HepG2 (cell line): ENCODE measurements around the gene ENPP7. TPM values are rescaled to one million over a fixed set of nuclear protein-coding genes. Genes with fewer than 3 reads are reported as not detected.

Source experiments
- ARNT2 ChIP-seq: sonication (generic); formaldehyde crosslinking; IDR thresholded peaks from 2 replicates; pipeline ENCODE4 v1.8.0; 2022; ENCODE audit warnings: mild to moderate bottlenecking, low read depth, missing genetic modification reagents, moderate library complexity
- ELF3 ChIP-seq: IDR thresholded peaks from 2 replicates; pipeline ENCODE4 v1.6.1; 2016; ENCODE audit warnings: missing genetic modification reagents, missing compliant biosample characterization
- ESRRA ChIP-seq: sonication (generic); formaldehyde crosslinking; IDR thresholded peaks from 2 replicates; pipeline ENCODE4 v1.5.1; 2020; ENCODE audit warnings: mild to moderate bottlenecking, low read depth, missing genetic modification reagents
- JUND ChIP-seq: sonication (generic); formaldehyde crosslinking; IDR thresholded peaks from 2 replicates; pipeline ENCODE4 v1.8.0; 2022; ENCODE audit warnings: mild to moderate bottlenecking, missing genetic modification reagents
- KDM3A ChIP-seq: IDR thresholded peaks from 2 replicates; pipeline ENCODE4 v1.6.1; 2018; ENCODE audit warnings: low read depth, missing compliant biosample characterization
- NFKB2 ChIP-seq: sonication (generic); formaldehyde crosslinking; IDR thresholded peaks from 2 replicates; pipeline ENCODE4 v1.4.0; 2020; ENCODE audit warnings: missing genetic modification reagents, borderline replicate concordance
- ONECUT2 ChIP-seq: sonication (generic); formaldehyde crosslinking; IDR thresholded peaks from 2 replicates; pipeline ENCODE4 v1.4.0; 2020; ENCODE audit warnings: missing genetic modification reagents
- RXRB ChIP-seq: IDR thresholded peaks from 2 replicates; pipeline ENCODE4 v1.6.1; 2016; ENCODE audit warnings: borderline replicate concordance, missing genetic modification reagents, missing compliant biosample characterization
- SMAD1 ChIP-seq: sonication (generic); formaldehyde crosslinking; IDR thresholded peaks from 2 replicates; pipeline ENCODE4 v1.4.0; 2020; ENCODE audit warnings: missing genetic modification reagents, low read depth, mild to moderate bottlenecking, borderline replicate concordance
- TARDBP ChIP-seq: sonication (generic); formaldehyde crosslinking; IDR thresholded peaks from 2 replicates; pipeline ENCODE4 v1.8.0; 2022; ENCODE audit warnings: mild to moderate bottlenecking, missing genetic modification reagents
- TGIF2 ChIP-seq: IDR thresholded peaks from 2 replicates; pipeline ENCODE4 v1.6.1; 2016; ENCODE audit warnings: control low read depth, missing compliant biosample characterization
- TOPORS ChIP-seq: sonication (generic); formaldehyde crosslinking; IDR thresholded peaks from 2 replicates; pipeline ENCODE4 v1.8.0; 2023; ENCODE audit warnings: mild to moderate bottlenecking, missing genetic modification reagents
- U2AF2 ChIP-seq: fragments of 200-400 bp; formaldehyde crosslinking; IDR thresholded peaks from 2 replicates; pipeline ENCODE4 v1.6.1; 2017; ENCODE audit warnings: low read depth, mild to moderate bottlenecking, low read length
- ZBTB7B ChIP-seq: sonication (generic); formaldehyde crosslinking; IDR thresholded peaks from 2 replicates; pipeline ENCODE4 v1.4.0; 2020; ENCODE audit warnings: missing genetic modification reagents
- ZFP36L1 ChIP-seq: sonication (generic); formaldehyde crosslinking; IDR thresholded peaks from 2 replicates; pipeline ENCODE4 v1.8.0; 2022; ENCODE audit warnings: mild to moderate bottlenecking, missing genetic modification reagents, moderate library complexity
- ZFP82 ChIP-seq: sonication (generic); formaldehyde crosslinking; IDR thresholded peaks from 2 replicates; pipeline ENCODE4 v1.5.1; 2020; ENCODE audit warnings: mild to moderate bottlenecking, missing genetic modification reagents, borderline replicate concordance
- ZNF20 ChIP-seq: sonication (generic); formaldehyde crosslinking; IDR thresholded peaks from 2 replicates; pipeline ENCODE4 v1.4.0; 2020; ENCODE audit warnings: mild to moderate bottlenecking, moderate library complexity, missing genetic modification reagents
- ZNF34 ChIP-seq: sonication (generic); formaldehyde crosslinking; IDR thresholded peaks from 2 replicates; pipeline ENCODE4 v1.4.0; 2020; ENCODE audit warnings: mild to moderate bottlenecking, missing genetic modification reagents, borderline replicate concordance
- ZNF501 ChIP-seq: sonication (generic); formaldehyde crosslinking; IDR thresholded peaks from 2 replicates; pipeline ENCODE4 v1.5.1; 2020; ENCODE audit warnings: mild to moderate bottlenecking, moderate library complexity, missing genetic modification reagents
- ZNF562 ChIP-seq: sonication (generic); formaldehyde crosslinking; IDR thresholded peaks from 2 replicates; pipeline ENCODE4 v1.8.0; 2022; ENCODE audit warnings: missing genetic modification reagents, borderline replicate concordance
- ZNF747 ChIP-seq: sonication (generic); formaldehyde crosslinking; IDR thresholded peaks from 2 replicates; pipeline ENCODE4 v1.8.1; 2023; ENCODE audit warnings: missing genetic modification reagents, mild to moderate bottlenecking, borderline replicate concordance
- ZNF772 ChIP-seq: sonication (generic); formaldehyde crosslinking; IDR thresholded peaks from 2 replicates; pipeline ENCODE4 v1.5.0; 2020; ENCODE audit warnings: mild to moderate bottlenecking, missing genetic modification reagents
- polyA plus RNA-seq, 8 experiments: library from polyadenylated mRNA; depleted of rRNA in 3 of 8; stranded (reverse) in 7 of 8; unstranded in 1 of 8; fragments of >200 nt; fragmentation: Illumina TruSeq in 4 of 8; extraction: Trizol in 4 of 8; gene quantifications; 2 replicates each; pipeline versions ENCODE4 v1.2.1 to v1.2.3, GENCODE V29; 2011 to 2016; ENCODE audit warnings: low read depth in 4 of 8, missing spikeins in 1 of 8, mixed read lengths in 1 of 8; ENCODE audit not compliant: insufficient read depth in 1 of 8
- total RNA-seq, 5 experiments: library from RNA; depleted of rRNA; stranded (reverse); fragments of >200 nt; fragmentation: Illumina TruSeq; extraction: Trizol; gene quantifications; 2 replicates each; pipeline ENCODE4 v1.2.3, GENCODE V29; 2016; ENCODE audit warnings: low read depth in 1 of 5
- TF ChIP-seq, protein P1 (sequence below): sonication (generic); formaldehyde crosslinking; conservative IDR thresholded peaks from 2 replicates; pipeline ENCODE4 v1.8.0; 2022; ENCODE audit warnings: missing genetic modification reagents
- TF ChIP-seq, protein P2 (sequence below): sonication (generic); formaldehyde crosslinking; IDR thresholded peaks from 2 replicates; pipeline ENCODE4 v1.4.0; 2020; ENCODE audit warnings: missing genetic modification reagents, borderline replicate concordance
- TF ChIP-seq, protein P3 (sequence below): sonication (generic); formaldehyde crosslinking; conservative IDR thresholded peaks from 2 replicates; pipeline ENCODE4 v1.4.0; 2020; ENCODE audit warnings: missing genetic modification reagents
- TF ChIP-seq, protein P4 (sequence below): sonication (generic); formaldehyde crosslinking; IDR thresholded peaks from 2 replicates; pipeline ENCODE4 v1.9.0; 2022; ENCODE audit warnings: low read depth, missing genetic modification reagents

The ENPP7 gene
- total and polyA plus RNA-seq, 2 of the 13 experiments (the other 11 are each of a cell fraction or from before 2014, with no cell fraction given) = 1.1 to 2.2 TPM

DNA sequence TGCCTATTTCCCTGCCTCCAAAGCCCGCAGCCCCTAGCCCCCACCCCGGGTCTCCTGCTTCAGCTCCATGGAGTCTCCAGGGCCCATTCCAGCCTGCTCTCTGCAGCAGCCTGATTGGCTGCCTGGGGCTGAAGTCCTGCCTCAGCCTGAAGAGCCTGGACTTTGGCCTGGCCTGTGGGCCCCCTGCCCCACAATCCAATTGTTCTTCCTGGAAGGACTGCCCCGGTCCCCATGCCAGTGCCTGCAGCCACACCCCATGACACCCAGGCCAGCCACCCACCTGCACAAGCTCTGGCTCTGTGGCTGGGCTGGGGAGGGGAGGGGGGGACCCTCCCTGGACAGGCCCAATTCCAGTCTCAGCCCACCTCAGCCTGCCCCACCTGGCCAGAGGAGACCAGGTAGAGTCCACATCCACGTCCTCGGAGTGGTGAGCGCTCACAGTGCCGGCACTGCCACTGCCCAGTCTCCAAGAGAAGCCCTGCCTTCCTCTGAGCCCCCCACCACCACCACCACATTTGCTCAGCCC lies 12.3 kb downstream of the ENPP7 start (continued):
- TF ChIP-seq TGIF2 (CRISPR knock-in tag) (peak; percentile 66; the same call in 1 of the 2 replicates), ZFP36L1 (CRISPR knock-in tag) (peak; percentile 28; the same call in 1 of the 2 replicates), ARNT2 (peak; percentile 67; the same call in 1 of the 2 replicates), NFKB2 (CRISPR knock-in tag) (peak; percentile 14; the same call in 1 of the 2 replicates), ZNF747 (CRISPR knock-in tag) (peak; percentile 81; the same call in 1 of the 2 replicates), U2AF2 (no peak), ELF3 (peak; percentile 95), ZNF501 (CRISPR knock-in tag) (peak; percentile 58; the same call in 1 of the 2 replicates), RXRB (CRISPR knock-in tag) (peak; percentile 79), ZNF20 (CRISPR knock-in tag) (no peak), TARDBP (CRISPR knock-in tag) (peak; percentile 83; the same call in 1 of the 2 replicates), ZNF772 (peak; percentile 73), ZNF34 (0 out of 2 replicates have a peak, but pooled peaks have one; percentile 6), ZNF562 (CRISPR knock-in tag) (no peak), ZBTB7B (CRISPR knock-in tag) (peak; percentile 96), SMAD1 (CRISPR knock-in tag) (no peak; the same call in 1 of the 2 replicates), TOPORS (CRISPR knock-in tag) (peak; percentile 14; the same call in 1 of the 2 replicates), JUND (no peak), ZFP82 (no peak), ESRRA (CRISPR knock-in tag) (0 out of 2 replicates have a peak, but pooled peaks have one; percentile 41), ONECUT2 (CRISPR knock-in tag) (no peak), KDM3A (CRISPR knock-in tag) (peak; percentile 67; the same call in 1 of the 2 replicates)
- TF ChIP-seq, protein P1, sequence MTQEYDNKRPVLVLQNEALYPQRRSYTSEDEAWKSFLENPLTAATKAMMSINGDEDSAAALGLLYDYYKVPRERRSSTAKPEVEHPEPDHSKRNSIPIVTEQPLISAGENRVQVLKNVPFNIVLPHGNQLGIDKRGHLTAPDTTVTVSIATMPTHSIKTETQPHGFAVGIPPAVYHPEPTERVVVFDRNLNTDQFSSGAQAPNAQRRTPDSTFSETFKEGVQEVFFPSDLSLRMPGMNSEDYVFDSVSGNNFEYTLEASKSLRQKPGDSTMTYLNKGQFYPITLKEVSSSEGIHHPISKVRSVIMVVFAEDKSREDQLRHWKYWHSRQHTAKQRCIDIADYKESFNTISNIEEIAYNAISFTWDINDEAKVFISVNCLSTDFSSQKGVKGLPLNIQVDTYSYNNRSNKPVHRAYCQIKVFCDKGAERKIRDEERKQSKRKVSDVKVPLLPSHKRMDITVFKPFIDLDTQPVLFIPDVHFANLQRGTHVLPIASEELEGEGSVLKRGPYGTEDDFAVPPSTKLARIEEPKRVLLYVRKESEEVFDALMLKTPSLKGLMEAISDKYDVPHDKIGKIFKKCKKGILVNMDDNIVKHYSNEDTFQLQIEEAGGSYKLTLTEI (CRISPR knock-in tag) = no peak
- TF ChIP-seq, protein P2, sequence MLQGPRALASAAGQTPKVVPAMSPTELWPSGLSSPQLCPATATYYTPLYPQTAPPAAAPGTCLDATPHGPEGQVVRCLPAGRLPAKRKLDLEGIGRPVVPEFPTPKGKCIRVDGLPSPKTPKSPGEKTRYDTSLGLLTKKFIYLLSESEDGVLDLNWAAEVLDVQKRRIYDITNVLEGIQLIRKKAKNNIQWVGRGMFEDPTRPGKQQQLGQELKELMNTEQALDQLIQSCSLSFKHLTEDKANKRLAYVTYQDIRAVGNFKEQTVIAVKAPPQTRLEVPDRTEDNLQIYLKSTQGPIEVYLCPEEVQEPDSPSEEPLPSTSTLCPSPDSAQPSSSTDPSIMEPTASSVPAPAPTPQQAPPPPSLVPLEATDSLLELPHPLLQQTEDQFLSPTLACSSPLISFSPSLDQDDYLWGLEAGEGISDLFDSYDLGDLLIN (CRISPR knock-in tag) = 0 out of 2 replicates have a peak, but pooled peaks have one; percentile 14
- TF ChIP-seq, protein P3, sequence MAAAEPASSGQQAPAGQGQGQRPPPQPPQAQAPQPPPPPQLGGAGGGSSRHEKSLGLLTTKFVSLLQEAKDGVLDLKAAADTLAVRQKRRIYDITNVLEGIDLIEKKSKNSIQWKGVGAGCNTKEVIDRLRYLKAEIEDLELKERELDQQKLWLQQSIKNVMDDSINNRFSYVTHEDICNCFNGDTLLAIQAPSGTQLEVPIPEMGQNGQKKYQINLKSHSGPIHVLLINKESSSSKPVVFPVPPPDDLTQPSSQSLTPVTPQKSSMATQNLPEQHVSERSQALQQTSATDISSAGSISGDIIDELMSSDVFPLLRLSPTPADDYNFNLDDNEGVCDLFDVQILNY = no peak
- TF ChIP-seq, protein P4, sequence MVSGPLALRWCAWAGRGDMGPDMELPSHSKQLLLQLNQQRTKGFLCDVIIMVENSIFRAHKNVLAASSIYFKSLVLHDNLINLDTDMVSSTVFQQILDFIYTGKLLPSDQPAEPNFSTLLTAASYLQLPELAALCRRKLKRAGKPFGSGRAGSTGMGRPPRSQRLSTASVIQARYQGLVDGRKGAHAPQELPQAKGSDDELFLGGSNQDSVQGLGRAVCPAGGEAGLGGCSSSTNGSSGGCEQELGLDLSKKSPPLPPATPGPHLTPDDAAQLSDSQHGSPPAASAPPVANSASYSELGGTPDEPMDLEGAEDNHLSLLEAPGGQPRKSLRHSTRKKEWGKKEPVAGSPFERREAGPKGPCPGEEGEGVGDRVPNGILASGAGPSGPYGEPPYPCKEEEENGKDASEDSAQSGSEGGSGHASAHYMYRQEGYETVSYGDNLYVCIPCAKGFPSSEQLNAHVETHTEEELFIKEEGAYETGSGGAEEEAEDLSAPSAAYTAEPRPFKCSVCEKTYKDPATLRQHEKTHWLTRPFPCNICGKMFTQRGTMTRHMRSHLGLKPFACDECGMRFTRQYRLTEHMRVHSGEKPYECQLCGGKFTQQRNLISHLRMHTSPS (CRISPR knock-in tag) = peak; percentile 96
